ENCODE results near the gene KCTD7.
A peak's percentile ranks its signal among the peaks of the same experiment; 100 is the strongest.
"Not testable (repeated sequence)": the region's sequence is repeated elsewhere in the genome, so short reads cannot be mapped to it uniquely, and the experiment has no call there.

The KCTD7 gene

GRCh38 chr7:66679633-66680244 lies 51.1 kb downstream of the KCTD7 start:
- no peaks in the 10 kb centered on the region for H3K9me2 ChIP-seq (replicated peaks; ENCODE audit: low read depth, low read length)
- H3K9me3 ChIP-seq (ENCODE audit: insufficient read depth, low read depth, low read length) = no peaks in the 10 kb centered on the region
- H3K4me2 ChIP-seq (ENCODE audit: low read depth, low read length, poor library complexity, severe bottlenecking) = no peak overlapping the region
- H3F3A ChIP-seq (ENCODE audit: low read depth) = no peaks in the 10 kb centered on the region
- H3K4me1 ChIP-seq (ENCODE audit: insufficient read depth, low read length, poor library complexity, severe bottlenecking) = peaks cover 11% of the 10 kb centered on the region
- no peak overlapping the region for H2AFZ ChIP-seq (ENCODE audit: low read length)
- TF ChIP-seq CTCF (conservative IDR thresholded peaks at IDR 0.05; ENCODE audit: low read length) (no peak), EZH2phosphoT487 (IDR thresholded peaks at IDR 0.05; ENCODE audit: borderline replicate concordance) (no peak)
- peaks cover 31% of the 10 kb centered on the region for H3K79me2 ChIP-seq (ENCODE audit: insufficient read depth, low read length)
- no peaks in the 10 kb centered on the region for H3K36me3 ChIP-seq (ENCODE audit: insufficient read depth, low read length)
- H3K4me3 ChIP-seq (ENCODE audit: low read length, poor library complexity, severe bottlenecking) = no peak overlapping the region
- H4K20me1 ChIP-seq (ENCODE audit: insufficient read depth, low read length, poor library complexity, severe bottlenecking) = peaks cover 6% of the 10 kb centered on the region
- H3K27me3 ChIP-seq (ENCODE audit: insufficient read depth, low read length, poor library complexity, severe bottlenecking) = no peaks in the 10 kb centered on the region
- H3K9ac ChIP-seq (ENCODE audit: low read depth, low read length, poor library complexity, severe bottlenecking) = no peak overlapping the region

GRCh38 chr7:66681491-66682349 lies 53.0 kb downstream of the KCTD7 start:
- Histone ChIP-seq H4K20me1 (ENCODE audit: insufficient read depth, low read length, poor library complexity, severe bottlenecking) (peaks cover 6% of the 10 kb centered on the region), H3K4me1 (ENCODE audit: insufficient read depth, low read length, poor library complexity, severe bottlenecking) (peaks cover 16% of the 10 kb centered on the region), H3K9me3 (ENCODE audit: insufficient read depth, low read depth, low read length) (no peaks in the 10 kb centered on the region), H3K79me2 (ENCODE audit: insufficient read depth, low read length) (peaks cover 31% of the 10 kb centered on the region), H3K9me2 (replicated peaks; ENCODE audit: low read depth, low read length) (no peaks in the 10 kb centered on the region), H3K27me3 (ENCODE audit: insufficient read depth, low read length, poor library complexity, severe bottlenecking) (no peaks in the 10 kb centered on the region), H3K4me3 (ENCODE audit: low read length, poor library complexity, severe bottlenecking) (peak overlapping the region; percentile 89), H2AFZ (ENCODE audit: low read length) (peak overlapping the region; percentile 91), H3K9ac (ENCODE audit: low read depth, low read length, poor library complexity, severe bottlenecking) (peak overlapping the region; percentile 88), H3K4me2 (ENCODE audit: low read depth, low read length, poor library complexity, severe bottlenecking) (peak overlapping the region; percentile 75), H3F3A (ENCODE audit: low read depth) (no peaks in the 10 kb centered on the region), H3K36me3 (ENCODE audit: insufficient read depth, low read length) (no peaks in the 10 kb centered on the region)
- TF ChIP-seq CTCF (conservative IDR thresholded peaks at IDR 0.05; ENCODE audit: low read length) = no peak
- no peak for TF ChIP-seq EZH2phosphoT487 (IDR thresholded peaks at IDR 0.05; ENCODE audit: borderline replicate concordance)

GRCh38 chr7:66682350-66683093 lies 53.8 kb downstream of the KCTD7 start:
- Histone ChIP-seq H3K4me1 (ENCODE audit: insufficient read depth, low read length, poor library complexity, severe bottlenecking) (peaks cover 16% of the 10 kb centered on the region), H3K4me2 (ENCODE audit: low read depth, low read length, poor library complexity, severe bottlenecking) (peak overlapping the region; percentile 75), H4K20me1 (ENCODE audit: insufficient read depth, low read length, poor library complexity, severe bottlenecking) (peaks cover 6% of the 10 kb centered on the region), H3K9me2 (replicated peaks; ENCODE audit: low read depth, low read length) (no peaks in the 10 kb centered on the region), H3K36me3 (ENCODE audit: insufficient read depth, low read length) (no peaks in the 10 kb centered on the region), H3K4me3 (ENCODE audit: low read length, poor library complexity, severe bottlenecking) (peak overlapping the region; percentile 89), H2AFZ (ENCODE audit: low read length) (peak overlapping the region; percentile 91), H3K27me3 (ENCODE audit: insufficient read depth, low read length, poor library complexity, severe bottlenecking) (no peaks in the 10 kb centered on the region), H3F3A (ENCODE audit: low read depth) (no peaks in the 10 kb centered on the region), H3K79me2 (ENCODE audit: insufficient read depth, low read length) (peaks cover 31% of the 10 kb centered on the region), H3K9me3 (ENCODE audit: insufficient read depth, low read depth, low read length) (no peaks in the 10 kb centered on the region), H3K9ac (ENCODE audit: low read depth, low read length, poor library complexity, severe bottlenecking) (peak overlapping the region; percentile 88)
- TF ChIP-seq EZH2phosphoT487 (IDR thresholded peaks at IDR 0.05; ENCODE audit: borderline replicate concordance) = no peak
- TF ChIP-seq CTCF (conservative IDR thresholded peaks at IDR 0.05; ENCODE audit: low read length) = no peak

GRCh38 chr7:66683094-66683769 lies 54.6 kb downstream of the KCTD7 start:
- H3K4me1 ChIP-seq (ENCODE audit: insufficient read depth, low read length, poor library complexity, severe bottlenecking) = peaks cover 16% of the 10 kb centered on the region
- peak overlapping the region; percentile 75 for H3K4me2 ChIP-seq (ENCODE audit: low read depth, low read length, poor library complexity, severe bottlenecking)
- not testable (repeated sequence) for H3K27me3 ChIP-seq (ENCODE audit: insufficient read depth, low read length, poor library complexity, severe bottlenecking); H3F3A ChIP-seq (ENCODE audit: low read depth); H3K9me3 ChIP-seq (ENCODE audit: insufficient read depth, low read depth, low read length); H4K20me1 ChIP-seq (ENCODE audit: insufficient read depth, low read length, poor library complexity, severe bottlenecking); H2AFZ ChIP-seq (ENCODE audit: low read length); H3K36me3 ChIP-seq (ENCODE audit: insufficient read depth, low read length); H3K9me2 ChIP-seq (replicated peaks; ENCODE audit: low read depth, low read length)
- H3K9ac ChIP-seq (ENCODE audit: low read depth, low read length, poor library complexity, severe bottlenecking) = peak overlapping the region; percentile 88
- H3K4me3 ChIP-seq (ENCODE audit: low read length, poor library complexity, severe bottlenecking) = peak overlapping the region; percentile 89
- H3K79me2 ChIP-seq (ENCODE audit: insufficient read depth, low read length) = peaks cover 31% of the 10 kb centered on the region

Data from Loucy (cell line).